CD4-positive, alpha-beta T cell treated with Interleukin-21 for 1 hour (primary cell): ENCODE results near the gene C19orf18.

Source experiments
- DNase-seq: peaks from one replicate; pipeline ENCODE4 v3.0.0-alpha.2; 2020

C19orf18 gene

DNA sequence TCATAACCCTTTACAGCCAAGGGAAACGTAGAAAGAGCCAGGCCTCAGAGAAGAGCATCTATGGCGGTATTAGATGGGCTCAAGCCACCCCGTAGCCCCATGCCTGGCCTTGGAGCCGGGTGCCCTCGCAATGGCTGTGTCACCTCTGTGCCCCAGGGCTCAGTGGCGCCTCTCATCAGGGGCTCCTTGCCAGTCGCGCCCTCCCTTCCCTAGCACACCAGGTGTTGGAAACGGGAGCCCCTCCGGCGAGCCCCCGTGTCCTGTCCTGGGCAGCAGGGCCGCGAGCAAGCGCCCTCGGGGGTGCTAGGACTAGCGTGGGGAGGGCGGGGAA lies 27.3 kb downstream of the C19orf18 start:
- DNase-seq = no peak

DNA sequence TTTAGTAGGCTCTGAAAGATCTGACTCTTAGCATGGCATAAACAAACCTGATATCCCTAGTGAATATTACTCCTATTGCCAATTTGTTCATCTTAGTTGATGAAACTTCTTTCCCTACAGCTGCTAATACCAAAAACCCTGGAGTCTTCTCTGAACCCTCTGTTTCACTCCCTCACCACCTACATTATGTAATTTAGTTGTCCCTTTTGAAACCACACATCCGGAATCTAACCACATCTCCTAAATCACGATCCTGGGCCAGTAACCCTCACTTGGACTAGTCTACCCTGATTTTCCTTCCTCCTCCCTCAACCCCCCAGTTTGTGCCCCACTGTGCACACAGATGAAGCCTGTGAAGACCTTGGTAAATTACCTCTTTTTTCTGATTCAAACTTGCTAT lies 28.0 kb downstream of the C19orf18 start:
- DNase-seq = no peak

DNA sequence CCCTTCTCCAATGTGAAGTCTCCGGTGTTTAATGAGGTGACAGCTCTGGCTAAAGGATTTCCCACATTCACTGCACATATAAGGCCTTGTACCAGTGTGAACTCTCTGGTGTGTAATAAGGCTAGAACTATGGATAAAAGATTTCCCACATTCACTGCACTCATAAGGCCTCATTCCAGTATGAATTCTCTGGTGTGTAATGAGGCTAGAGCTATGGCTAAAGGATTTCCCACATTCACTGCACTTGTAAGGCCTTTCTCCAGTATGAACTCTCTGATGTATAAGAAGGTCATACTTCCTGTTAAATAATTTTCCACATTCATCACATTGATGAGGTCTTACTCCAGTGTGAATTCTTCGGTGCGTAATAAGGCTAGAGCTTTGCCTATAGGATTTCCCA lies 32.7 kb downstream of the C19orf18 start:
- no peak for DNase-seq

DNA sequence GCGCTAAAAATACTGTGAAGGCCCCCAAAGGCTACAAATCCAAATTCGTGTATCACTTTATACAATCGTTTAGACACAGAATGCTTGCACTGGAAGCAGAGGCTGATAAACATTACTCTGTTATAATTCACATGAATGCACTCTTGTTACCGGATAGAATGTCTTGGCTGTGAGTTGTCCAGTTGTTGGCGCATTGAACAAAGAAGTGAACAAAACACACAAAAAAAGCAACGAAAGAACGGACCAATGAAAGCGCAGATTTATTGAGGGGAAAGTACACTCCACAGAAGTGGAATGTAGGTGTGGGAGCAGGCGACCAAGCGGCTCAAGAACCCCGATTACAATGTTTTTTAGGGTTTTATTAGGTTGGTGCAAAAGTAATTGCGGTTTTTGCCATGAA lies 38.6 kb downstream of the C19orf18 start:
- no peak for DNase-seq

DNA sequence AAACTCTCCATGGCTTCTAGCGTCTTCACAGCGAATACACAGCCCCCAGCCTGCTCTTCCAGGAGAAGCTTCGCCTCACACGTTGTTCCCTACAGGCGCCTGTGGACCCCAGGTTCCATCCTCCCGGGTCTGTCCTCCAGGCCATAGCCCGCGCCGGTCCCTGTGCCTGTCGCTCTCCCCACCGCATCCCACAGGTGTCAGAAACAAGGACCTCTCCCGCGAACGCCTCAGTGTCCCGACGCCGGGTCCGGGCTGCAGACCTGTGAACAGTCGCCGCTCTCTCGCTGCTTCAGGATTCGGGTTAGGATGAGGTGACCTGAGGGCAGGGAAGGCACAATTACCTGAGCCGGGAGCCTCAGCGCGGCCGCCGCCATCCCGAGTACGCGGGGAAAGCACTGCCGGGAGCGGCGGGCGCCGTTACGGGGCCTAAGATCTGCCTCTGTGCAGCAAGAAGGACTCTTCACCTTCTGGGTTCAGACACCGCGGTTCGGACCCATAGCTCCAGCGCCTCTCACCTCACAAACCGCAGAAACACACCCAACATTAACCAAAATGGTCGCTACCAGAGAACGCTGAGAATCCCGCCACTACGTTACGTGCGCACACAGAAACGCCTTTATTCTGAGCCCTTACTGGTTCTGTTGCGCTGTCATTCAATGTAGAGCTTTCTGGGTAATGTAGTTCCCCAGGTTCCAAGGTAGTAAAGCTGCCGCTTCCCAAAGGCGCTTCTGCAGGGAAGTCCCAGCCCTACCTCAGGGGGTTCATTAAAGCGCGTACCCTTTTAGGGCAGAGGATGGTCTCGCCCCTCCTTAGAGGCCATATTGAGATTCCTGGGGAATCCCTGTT lies 39.3 kb downstream of the C19orf18 start, which contains the start of gene ZNF418:
Gene ZNF418, minus strand, starts transcription at position 583 of the 846 bp plus-strand sequence. CDS start 1,580 bp downstream, outside the sequence.
- peak; percentile 70 for DNase-seq

DNA sequence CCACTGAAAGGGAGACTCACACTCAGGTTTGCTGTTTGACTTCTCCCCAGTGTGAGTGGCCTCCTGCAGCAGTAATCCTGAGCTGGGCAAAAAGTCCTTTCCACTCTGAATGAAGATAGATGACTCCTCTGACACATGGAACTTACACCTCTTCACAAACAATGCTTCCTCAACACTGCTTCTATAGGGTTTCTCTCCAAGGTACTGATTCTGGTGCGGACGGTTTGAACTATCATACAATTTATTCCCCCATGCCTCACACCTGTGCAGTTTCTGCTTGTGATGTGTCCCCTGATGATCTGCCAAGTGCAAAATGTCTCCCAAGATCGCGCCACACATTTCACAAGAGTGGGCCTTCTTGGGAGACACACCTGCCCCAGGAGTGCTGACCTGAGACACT lies 46.7 kb downstream of the C19orf18 start:
- DNase-seq = no peak

DNA sequence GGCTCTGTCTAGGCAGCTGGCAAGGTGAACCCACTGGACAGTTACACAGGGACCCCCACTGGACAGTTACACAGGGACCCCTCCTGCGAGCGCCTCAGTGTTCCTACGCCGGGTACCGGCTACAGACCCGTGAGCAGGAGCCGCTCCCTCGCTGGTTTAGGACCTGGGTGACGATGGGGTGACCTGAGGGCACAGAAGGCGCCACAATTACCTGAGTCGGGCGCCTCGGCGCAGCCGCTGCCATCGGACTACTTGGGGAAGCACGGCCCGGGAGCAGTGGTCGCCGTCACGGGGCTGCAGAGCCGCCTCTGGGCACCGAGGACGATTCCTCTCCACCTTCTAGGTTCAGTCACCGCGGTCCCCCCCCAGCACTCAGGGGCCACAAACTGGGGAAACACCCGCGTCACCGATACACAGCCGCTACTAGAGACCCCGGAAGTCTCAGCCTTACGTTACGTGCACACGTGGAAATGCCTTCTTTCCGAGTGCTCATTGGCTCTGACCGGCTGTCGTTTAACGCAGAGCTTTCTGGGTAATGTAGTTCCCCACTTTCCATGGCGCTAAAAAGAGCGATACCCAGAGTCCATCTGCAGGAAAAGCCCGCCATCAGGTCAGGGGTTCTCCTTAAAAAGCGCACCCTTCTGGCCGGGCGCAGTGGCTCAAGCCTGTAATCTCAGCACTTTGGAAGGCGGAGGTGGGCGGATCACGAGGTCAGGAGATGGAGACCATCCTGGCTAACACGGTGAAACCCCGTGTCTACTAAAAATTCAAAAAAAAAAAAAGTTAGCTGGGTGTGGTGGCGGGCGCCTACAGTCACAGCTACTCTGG lies 58.0 kb downstream of the C19orf18 start, which contains the start of gene ZNF417:
Gene ZNF417, minus strand, starts transcription at position 425 of the 828 bp plus-strand sequence. Its CDS starts 181 bp downstream, at position 244.
- DNase-seq = peak; percentile 94

DNA sequence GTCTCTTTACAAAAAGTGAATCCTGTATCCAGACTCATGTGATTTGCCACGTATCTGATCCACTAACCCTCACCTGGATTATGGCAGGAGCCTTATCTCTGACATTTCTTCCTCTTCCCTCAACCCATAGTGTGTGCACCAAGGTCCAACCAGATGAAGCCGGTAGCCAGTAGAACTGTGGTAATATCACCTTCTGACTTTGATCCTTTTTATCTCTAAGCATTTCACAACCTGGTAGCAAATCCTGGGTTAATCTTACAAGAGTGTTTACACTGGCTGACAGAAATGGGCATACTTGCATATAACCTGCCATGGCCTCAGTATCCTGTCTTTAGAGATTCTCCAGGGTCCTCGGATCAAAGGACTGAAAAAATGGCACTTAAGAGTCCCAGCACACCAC lies 59.8 kb downstream of the C19orf18 start:
- no peak for DNase-seq
